Measurements from ENCODE around the gene SNX33.
"Not testable (repeated sequence)": the region's sequence is repeated elsewhere in the genome, so short reads cannot be mapped to it uniquely, and the experiment has no call there.

The SNX33 gene

GRCh38 chr15:75702436-75702835 lies 54.7 kb downstream of the SNX33 start:
- DNase-seq = no peak

- DNase-seq = not testable (repeated sequence)
Observed at GRCh38 chr15:75703440-75704262, 55.9 kb downstream of the SNX33 start.

GRCh38 chr15:75704263-75704615 lies 56.5 kb downstream of the SNX33 start:
- no peak for DNase-seq

- DNase-seq = no peak
Observed at GRCh38 chr15:75704618-75705017, 56.9 kb downstream of the SNX33 start.

- not testable (repeated sequence) for DNase-seq
Observed at GRCh38 chr15:75705375-75705774, 57.7 kb downstream of the SNX33 start.

- no peak for DNase-seq
Observed at GRCh38 chr15:75705854-75706681, 58.4 kb downstream of the SNX33 start.

DNA sequence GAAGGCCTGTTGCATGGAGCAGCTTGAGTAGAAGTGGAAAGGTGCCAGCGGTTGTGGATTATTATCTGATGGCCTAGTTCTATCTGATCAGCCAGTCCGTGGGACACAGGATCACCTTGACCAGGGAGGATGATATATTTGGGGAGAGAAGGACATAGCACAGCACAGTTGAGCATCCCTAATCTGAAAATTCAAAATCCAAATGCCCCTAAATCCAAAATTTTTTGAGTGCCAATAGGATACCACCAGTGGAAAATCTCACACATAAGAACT lies 58.9 kb downstream of the SNX33 start:
- no peak for DNase-seq

DNA sequence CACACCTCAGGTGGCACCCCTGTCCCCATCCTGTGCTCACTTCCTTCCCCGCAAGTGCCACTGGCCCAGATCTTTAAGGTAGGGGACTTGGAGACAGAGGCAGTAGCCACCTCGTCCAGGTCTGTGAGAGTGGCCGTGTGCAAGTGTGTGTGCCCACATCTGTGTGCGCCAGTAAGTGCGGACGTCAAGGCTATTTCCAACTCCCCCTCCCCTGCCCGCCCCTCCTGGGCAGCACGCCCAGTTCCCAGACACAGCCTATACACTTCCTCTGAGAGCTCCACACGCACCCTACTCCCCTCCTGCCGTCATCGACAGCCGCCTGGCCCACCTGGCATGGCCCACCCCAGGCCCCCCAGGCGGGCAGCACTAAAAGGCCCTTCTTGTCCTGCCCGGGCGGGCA lies 61.7 kb downstream of the SNX33 start:
- DNase-seq = not testable (repeated sequence)

GRCh38 chr15:75710874-75711273 lies 63.2 kb downstream of the SNX33 start:
- DNase-seq = not testable (repeated sequence)

GRCh38 chr15:75711495-75711894 lies 63.8 kb downstream of the SNX33 start:
- not testable (repeated sequence) for DNase-seq
